GM18951 (cell line): ENCODE data around the gene ANKRD65.

Experiments used
- POLR2A ChIP-seq: IDR thresholded peaks from 4 replicates; pipeline ENCODE4 v1.6.1; 2011; ENCODE audit warnings: mild to moderate bottlenecking; ENCODE audit not compliant: insufficient read length, insufficient read depth; ENCODE audit errors: extremely low read depth
- in situ Hi-C: fragments of 300-500 bp; cut with MboI; formaldehyde crosslinking; loops from one replicate; pipeline ENCODE4 v1.12.0; 2022; ENCODE audit warnings: low sequenced_read_pairs, mixed read lengths, inconsistent platforms; ENCODE audit not compliant: unreplicated experiment

The ANKRD65 gene

GRCh38 chr1:1437904-1438376 lies 16.9 kb upstream of the ANKRD65 start:
- in situ Hi-C loops = no loop called here
- peak; percentile 54 for TF ChIP-seq POLR2A

- TF ChIP-seq POLR2A = no peak
- in situ Hi-C loops = no loop called here
Measured at GRCh38 chr1:1437033-1437903, 16.2 kb upstream of the ANKRD65 start.

GRCh38 chr1:1436630-1437032 lies 15.6 kb upstream of the ANKRD65 start:
- in situ Hi-C loops = no loop called here
- TF ChIP-seq POLR2A = no peak

- TF ChIP-seq POLR2A = no peak
- in situ Hi-C loops = no loop called here
Measured at GRCh38 chr1:1435911-1436629, 15.0 kb upstream of the ANKRD65 start.

GRCh38 chr1:1435106-1435903 lies 14.2 kb upstream of the ANKRD65 start, which contains the start of gene VWA1:
Gene VWA1, plus strand, starts transcription at chr1:1435690. Its CDS starts 59 bp downstream, at chr1:1435749.
- TF ChIP-seq POLR2A = peak; percentile 49
- in situ Hi-C loops = no loop called here

GRCh38 chr1:1434824-1435105 lies 13.7 kb upstream of the ANKRD65 start:
- in situ Hi-C loops = no loop called here
- no peak for TF ChIP-seq POLR2A

GRCh38 chr1:1434131-1434823 lies 13.2 kb upstream of the ANKRD65 start:
- in situ Hi-C loops = no loop called here
- no peak for TF ChIP-seq POLR2A

- no peak for TF ChIP-seq POLR2A
- in situ Hi-C loops = no loop called here
Measured at GRCh38 chr1:1433804-1434130, 12.7 kb upstream of the ANKRD65 start.

GRCh38 chr1:1432951-1433803 lies 12.1 kb upstream of the ANKRD65 start:
- in situ Hi-C loops = no loop called here
- no peak for TF ChIP-seq POLR2A

GRCh38 chr1:1432274-1432950 lies 11.3 kb upstream of the ANKRD65 start:
- no peak for TF ChIP-seq POLR2A
- in situ Hi-C loops = no loop called here

GRCh38 chr1:1431845-1432273 lies 10.8 kb upstream of the ANKRD65 start:
- in situ Hi-C loops = no loop called here
- no peak for TF ChIP-seq POLR2A
